Hepatocyte (in vitro differentiated cells): ENCODE measurements around the gene KCNIP2. TPM values are rescaled to one million over a fixed set of nuclear protein-coding genes. Genes with fewer than 3 reads are reported as not detected.

Source experiments
- DNase-seq: peaks from one replicate; pipeline ENCODE4 v3.0.0-alpha.2; 2016; ENCODE audit warnings: low spot score
- H2AFZ ChIP-seq: fragments of 200-600 bp; sonication (generic); 2 replicates; pipeline ENCODE4 v1.6.0; 2016; ENCODE audit warnings: antibody characterized with exemption, mild to moderate bottlenecking
- H3K27ac ChIP-seq: fragments of 200-600 bp; sonication (generic); 2 replicates; pipeline ENCODE4 v1.5.1; 2016; ENCODE audit warnings: mild to moderate bottlenecking
- H3K27me3 ChIP-seq: fragments of 200-600 bp; sonication (generic); 2 replicates; pipeline ENCODE4 v1.6.1; 2016
- H3K36me3 ChIP-seq: fragments of 200-600 bp; sonication (generic); replicated peaks from 2 replicates; pipeline ENCODE4 v1.5.1; 2016; ENCODE audit warnings: low read depth; ENCODE audit not compliant: insufficient read depth
- H3K4me1 ChIP-seq: fragments of 200-600 bp; sonication (generic); 2 replicates; pipeline ENCODE4 v1.5.1; 2016; ENCODE audit warnings: mild to moderate bottlenecking, moderate library complexity; ENCODE audit not compliant: insufficient read depth
- H3K4me2 ChIP-seq: fragments of 200-600 bp; sonication (generic); 2 replicates; pipeline ENCODE4 v1.6.0; 2016
- H3K4me3 ChIP-seq: fragments of 200-600 bp; sonication (generic); 2 replicates; pipeline ENCODE4 v1.5.1; 2016; ENCODE audit warnings: mild to moderate bottlenecking
- H3K79me2 ChIP-seq: fragments of 200-600 bp; sonication (generic); 2 replicates; pipeline ENCODE4 v1.6.0; 2017; ENCODE audit warnings: mild to moderate bottlenecking
- H3K9me2 ChIP-seq: fragments of 200-600 bp; sonication (generic); replicated peaks from 2 replicates; pipeline ENCODE4 v1.6.0; 2017; ENCODE audit warnings: mild to moderate bottlenecking; ENCODE audit not compliant: insufficient read depth
- H3K9me3 ChIP-seq: fragments of 200-600 bp; sonication (generic); 2 replicates; pipeline ENCODE4 v1.5.1; 2016; ENCODE audit warnings: low read depth, mild to moderate bottlenecking
- H4K20me1 ChIP-seq: fragments of 200-600 bp; sonication (generic); 2 replicates; pipeline ENCODE4 v1.6.0; 2016; ENCODE audit warnings: mild to moderate bottlenecking; ENCODE audit not compliant: insufficient read depth, poor library complexity, severe bottlenecking
- CTCF ChIP-seq: fragments of 200-600 bp; sonication (generic); IDR thresholded peaks from 2 replicates; pipeline ENCODE4 v1.5.1; 2016; ENCODE audit warnings: antibody characterized with exemption, mild to moderate bottlenecking; ENCODE audit not compliant: poor library complexity
- EZH2 ChIP-seq: fragments of 200-600 bp; sonication (generic); IDR thresholded peaks from 2 replicates; pipeline ENCODE4 v1.6.1; 2016; ENCODE audit warnings: antibody characterized with exemption, mild to moderate bottlenecking, borderline replicate concordance
- EZH2phosphoT487 ChIP-seq: fragments of 200-600 bp; sonication (generic); IDR thresholded peaks from one replicate; pipeline ENCODE4 v1.6.1; 2018; ENCODE audit warnings: antibody characterized with exemption, mild to moderate bottlenecking, low read depth, moderate library complexity; ENCODE audit not compliant: unreplicated experiment, severe bottlenecking
- WGBS: methylation state at CpG from one replicate; pipeline ENCODE4 v1.1.6; 2016; ENCODE audit warnings: low lambda C conversion rate; ENCODE audit errors: missing lambda C conversion rate; 5-methylcytosine and 5-hydroxymethylcytosine counted together
- polyA plus RNA-seq: library from polyadenylated mRNA; unstranded; fragments of >200 nt; fragmentation: Nextera tagmentation; extraction: Ambion mirVana; gene quantifications from 2 replicates; pipeline ENCODE4 v1.2.1, GENCODE V29; 2016
- total RNA-seq: library from RNA; depleted of rRNA; stranded (reverse); fragments of >200 nt; gene quantifications from 2 replicates; pipeline ENCODE4 v1.2.3, GENCODE V29; 2014

Gene KCNIP2
- total and polyA plus RNA-seq, 2 experiments from 2014 or later = 0.87 to 1.0 TPM

GRCh38 chr10:101888251-101888949, 44.8 kb upstream of the KCNIP2 start:
- H3K4me1 ChIP-seq = no peaks in the 10 kb centered on the region
- H3K4me2 ChIP-seq = no peak overlapping the region
- no peak overlapping the region for H3K4me3 ChIP-seq
- H3K27me3 ChIP-seq = no peaks in the 10 kb centered on the region
- H3K9me2 ChIP-seq = no peaks in the 10 kb centered on the region
- H3K36me3 ChIP-seq = no peaks in the 10 kb centered on the region
- H3K9me3 ChIP-seq = no peaks in the 10 kb centered on the region
- TF ChIP-seq EZH2phosphoT487 = no peak
- TF ChIP-seq EZH2 = no peak
- no peak for TF ChIP-seq CTCF
- no peak overlapping the region for H2AFZ ChIP-seq
- WGBS = 96% methylated on average over 2 of the region's 2 CpGs
- no peaks in the 10 kb centered on the region for H3K79me2 ChIP-seq
- no peak for DNase-seq
- H4K20me1 ChIP-seq = no peaks in the 10 kb centered on the region
- H3K27ac ChIP-seq = no peak overlapping the region

GRCh38 chr10:101887775-101888174, 44.2 kb upstream of the KCNIP2 start:
- no peak overlapping the region for H3K4me3 ChIP-seq
- H3K9me2 ChIP-seq = no peaks in the 10 kb centered on the region
- H2AFZ ChIP-seq = no peak overlapping the region
- H3K4me1 ChIP-seq = no peaks in the 10 kb centered on the region
- no peaks in the 10 kb centered on the region for H3K36me3 ChIP-seq
- no peaks in the 10 kb centered on the region for H3K27me3 ChIP-seq
- WGBS = 90% methylated on average over 5 of the region's 5 CpGs
- H3K27ac ChIP-seq = no peak overlapping the region
- no peak for DNase-seq
- no peak overlapping the region for H3K4me2 ChIP-seq
- H3K79me2 ChIP-seq = no peaks in the 10 kb centered on the region
- no peaks in the 10 kb centered on the region for H3K9me3 ChIP-seq
- no peaks in the 10 kb centered on the region for H4K20me1 ChIP-seq
- TF ChIP-seq CTCF (no peak), EZH2phosphoT487 (no peak)

- Histone ChIP-seq H3K4me1 (no peaks in the 10 kb centered on the region), H2AFZ (no peak overlapping the region), H3K9me3 (no peaks in the 10 kb centered on the region), H3K27me3 (no peaks in the 10 kb centered on the region), H3K36me3 (no peaks in the 10 kb centered on the region), H3K4me2 (no peak overlapping the region), H3K79me2 (no peaks in the 10 kb centered on the region), H3K27ac (no peak overlapping the region), H4K20me1 (no peaks in the 10 kb centered on the region), H3K4me3 (no peak overlapping the region), H3K9me2 (no peaks in the 10 kb centered on the region)
- 96% methylated on average over 1 of the region's 1 CpG for WGBS
- no peak for TF ChIP-seq EZH2phosphoT487
- TF ChIP-seq CTCF = no peak
- TF ChIP-seq EZH2 = no peak
- DNase-seq = no peak
These were observed 43.1 kb upstream of the KCNIP2 start for GRCh38 chr10:101886521-101887312.
